Activated T-helper 17 cell treated with anti-CD3 and anti-CD28 coated beads, Interleukin-2, amount 50 U/mL, for 72 hours (primary cell): ENCODE results near the gene PLXNA2. TPM values are rescaled to one million over a fixed set of nuclear protein-coding genes. Genes with fewer than 3 reads are reported as not detected.

ENCODE experiments used
- ATAC-seq: fragments of 150-1000 bp; cut with Tn5 transposase; replicated peaks from 2 replicates; pipeline ENCODE4 v1.10.0; 2021; ENCODE audit warnings: mild to moderate bottlenecking, moderate library complexity
- H3K27ac Mint-ChIP-seq: one replicate; pipeline ENCODE4 v1.8.0; 2022; ENCODE audit warnings: mixed read lengths
- H3K27me3 Mint-ChIP-seq: one replicate; pipeline ENCODE4 v1.8.0; 2022; ENCODE audit warnings: mixed read lengths
- H3K36me3 Mint-ChIP-seq: one replicate; pipeline ENCODE4 v1.8.0; 2022; ENCODE audit warnings: low read depth, mild to moderate bottlenecking, mixed read lengths
- H3K4me1 Mint-ChIP-seq: one replicate; pipeline ENCODE4 v1.8.0; 2022; ENCODE audit warnings: mixed read lengths
- H3K4me3 Mint-ChIP-seq: one replicate; pipeline ENCODE4 v1.8.0; 2022; ENCODE audit warnings: mild to moderate bottlenecking, mixed read lengths
- H3K9me3 Mint-ChIP-seq: one replicate; pipeline ENCODE4 v1.8.0; 2022; ENCODE audit warnings: mixed read lengths
- total RNA-seq, 2 donors: library from RNA; stranded (reverse); gene quantifications; one replicate each; pipeline ENCODE4 v1.2.3, GENCODE V29; 2022

PLXNA2 gene
- total RNA-seq, 2 donors from 2014 or later, result 0.09 TPM; not detected in 1

GRCh38 chr1:208212893-208213292, 31.3 kb downstream of the PLXNA2 start:
- no peaks in the 10 kb centered on the region for H3K9me3 Mint-ChIP-seq
- ATAC-seq, result no peak
- peaks cover 5% of the 10 kb centered on the region for H3K27me3 Mint-ChIP-seq
- no peak overlapping the region for H3K4me3 Mint-ChIP-seq
- no peaks in the 10 kb centered on the region for H3K36me3 Mint-ChIP-seq
- H3K4me1 Mint-ChIP-seq, result no peaks in the 10 kb centered on the region
- H3K27ac Mint-ChIP-seq, result no peak overlapping the region

DNA sequence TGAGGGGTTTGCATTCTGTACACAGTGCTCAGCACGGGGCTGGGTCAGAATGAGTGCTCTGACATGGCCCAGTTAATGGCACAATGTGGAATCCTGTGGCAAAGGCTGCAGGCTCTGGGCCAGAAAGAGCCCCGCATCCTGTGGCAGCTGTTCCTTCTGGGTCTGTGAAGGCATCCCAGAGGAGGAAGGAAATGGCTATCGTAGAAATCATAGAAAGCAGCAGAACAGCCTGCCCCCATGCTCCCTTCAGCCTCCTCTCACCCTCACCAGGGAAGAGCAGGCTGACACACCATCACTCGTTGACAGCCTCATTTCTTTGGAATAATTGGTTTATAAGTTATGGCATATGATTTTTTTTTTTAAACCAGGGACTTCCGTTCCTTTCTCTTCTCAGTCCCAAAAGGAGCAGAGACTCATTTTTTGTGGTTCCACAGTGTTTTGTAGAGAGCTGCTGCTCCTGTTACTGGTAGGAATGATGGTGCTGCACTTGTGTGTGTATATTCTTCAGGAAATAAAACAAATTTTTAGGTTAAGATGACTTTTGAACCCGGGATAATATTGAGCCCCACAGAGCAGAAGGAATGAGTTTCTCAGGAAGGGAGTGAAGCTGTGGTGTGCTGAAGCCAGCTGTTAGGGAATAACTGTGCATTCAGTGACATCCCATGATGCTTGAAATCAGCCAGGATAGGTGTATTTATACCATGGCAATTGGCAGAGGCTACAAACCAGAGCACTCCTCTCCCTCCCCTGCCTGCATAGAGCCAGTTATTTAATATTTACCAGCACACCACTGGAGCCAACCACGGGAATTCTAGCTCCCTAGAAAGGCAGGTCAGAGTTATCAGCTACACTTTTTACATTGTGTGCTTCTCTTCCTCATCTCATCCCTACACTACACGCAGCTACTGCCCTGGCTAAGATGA, 32.0 kb downstream of the PLXNA2 start:
- Mint-ChIP-seq H3K4me1 (no peaks in the 10 kb centered on the region), H3K9me3 (no peaks in the 10 kb centered on the region), H3K36me3 (no peaks in the 10 kb centered on the region), H3K27me3 (peaks cover 9% of the 10 kb centered on the region), H3K4me3 (no peak overlapping the region), H3K27ac (no peak overlapping the region)
- ATAC-seq, result no peak

DNA sequence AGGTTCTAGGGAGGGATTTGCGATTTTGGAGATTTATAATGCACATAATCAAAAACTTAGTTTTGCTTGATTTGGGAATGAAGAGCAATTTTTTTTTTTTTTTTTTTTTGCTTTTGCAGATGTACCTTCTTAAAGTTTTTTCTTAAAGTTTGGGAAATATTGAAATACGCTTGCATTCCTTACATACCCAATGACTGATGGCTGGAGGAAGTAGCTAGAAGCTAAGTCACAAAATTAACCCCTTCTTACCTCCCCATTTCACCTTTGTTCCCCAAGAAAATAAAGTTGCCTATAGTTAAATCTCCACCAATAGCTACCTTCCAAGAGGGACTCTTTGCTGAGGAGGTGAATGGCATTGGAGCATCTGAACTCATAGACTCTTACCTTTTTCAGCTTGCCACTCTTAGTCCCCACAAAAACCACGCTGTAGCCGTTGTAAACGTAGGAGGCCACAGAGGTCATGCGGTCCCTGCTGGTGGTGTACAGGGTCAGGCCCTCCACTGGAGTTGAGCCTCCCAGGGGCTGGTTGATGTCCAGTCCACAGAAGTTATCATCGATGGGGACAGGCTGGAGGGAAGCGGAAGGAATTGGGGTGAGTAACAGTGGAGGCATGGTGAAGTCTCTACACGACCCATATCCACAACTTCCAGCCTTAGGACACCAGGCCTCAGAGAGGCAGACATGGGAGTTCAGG, 34.1 kb downstream of the PLXNA2 start:
- no peaks in the 10 kb centered on the region for H3K4me1 Mint-ChIP-seq
- no peaks in the 10 kb centered on the region for H3K9me3 Mint-ChIP-seq
- peaks cover 4% of the 10 kb centered on the region for H3K27me3 Mint-ChIP-seq
- no peaks in the 10 kb centered on the region for H3K36me3 Mint-ChIP-seq
- H3K4me3 Mint-ChIP-seq, result no peak overlapping the region
- no peak overlapping the region for H3K27ac Mint-ChIP-seq
- ATAC-seq, result no peak

GRCh38 chr1:208209286-208209685, 34.9 kb downstream of the PLXNA2 start:
- Mint-ChIP-seq H3K36me3 (no peaks in the 10 kb centered on the region), H3K27me3 (peaks cover 4% of the 10 kb centered on the region), H3K4me3 (no peak overlapping the region), H3K9me3 (no peaks in the 10 kb centered on the region), H3K27ac (no peak overlapping the region), H3K4me1 (no peaks in the 10 kb centered on the region)
- no peak for ATAC-seq

DNA sequence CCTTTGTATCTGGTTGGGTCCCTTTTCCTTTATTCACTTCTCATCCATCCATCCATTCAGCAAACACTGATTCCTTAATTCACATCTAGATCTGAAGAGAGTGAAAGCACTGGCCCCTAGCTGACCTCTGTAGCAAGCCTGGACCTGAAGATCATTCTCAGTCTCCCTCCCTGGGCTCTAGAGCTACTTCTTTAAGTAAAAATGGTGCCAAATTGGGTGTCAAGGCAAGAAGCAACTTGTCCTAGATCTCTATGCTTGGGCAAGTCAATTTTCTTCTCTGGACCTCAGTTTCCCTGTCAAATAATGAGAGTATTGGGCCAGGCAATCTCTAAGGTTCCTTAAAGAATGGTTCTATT, 36.1 kb downstream of the PLXNA2 start:
- Mint-ChIP-seq H3K4me1 (no peaks in the 10 kb centered on the region), H3K27ac (no peak overlapping the region), H3K36me3 (no peaks in the 10 kb centered on the region), H3K4me3 (no peak overlapping the region), H3K9me3 (no peaks in the 10 kb centered on the region), H3K27me3 (peaks cover 4% of the 10 kb centered on the region)
- ATAC-seq, result no peak

- H3K27ac Mint-ChIP-seq, result no peak overlapping the region
- H3K27me3 Mint-ChIP-seq, result peaks cover 4% of the 10 kb centered on the region
- H3K9me3 Mint-ChIP-seq, result no peaks in the 10 kb centered on the region
- H3K4me1 Mint-ChIP-seq, result no peaks in the 10 kb centered on the region
- H3K36me3 Mint-ChIP-seq, result no peaks in the 10 kb centered on the region
- ATAC-seq, result no peak
- H3K4me3 Mint-ChIP-seq, result no peak overlapping the region
Measured at GRCh38 chr1:208207388-208208131, 36.6 kb downstream of the PLXNA2 start.

GRCh38 chr1:208206092-208206698, 38.0 kb downstream of the PLXNA2 start:
- H3K9me3 Mint-ChIP-seq, result no peaks in the 10 kb centered on the region
- H3K4me3 Mint-ChIP-seq, result no peak overlapping the region
- H3K36me3 Mint-ChIP-seq, result no peaks in the 10 kb centered on the region
- H3K27ac Mint-ChIP-seq, result no peak overlapping the region
- H3K27me3 Mint-ChIP-seq, result peaks cover 4% of the 10 kb centered on the region
- no peak for ATAC-seq
- no peaks in the 10 kb centered on the region for H3K4me1 Mint-ChIP-seq

DNA sequence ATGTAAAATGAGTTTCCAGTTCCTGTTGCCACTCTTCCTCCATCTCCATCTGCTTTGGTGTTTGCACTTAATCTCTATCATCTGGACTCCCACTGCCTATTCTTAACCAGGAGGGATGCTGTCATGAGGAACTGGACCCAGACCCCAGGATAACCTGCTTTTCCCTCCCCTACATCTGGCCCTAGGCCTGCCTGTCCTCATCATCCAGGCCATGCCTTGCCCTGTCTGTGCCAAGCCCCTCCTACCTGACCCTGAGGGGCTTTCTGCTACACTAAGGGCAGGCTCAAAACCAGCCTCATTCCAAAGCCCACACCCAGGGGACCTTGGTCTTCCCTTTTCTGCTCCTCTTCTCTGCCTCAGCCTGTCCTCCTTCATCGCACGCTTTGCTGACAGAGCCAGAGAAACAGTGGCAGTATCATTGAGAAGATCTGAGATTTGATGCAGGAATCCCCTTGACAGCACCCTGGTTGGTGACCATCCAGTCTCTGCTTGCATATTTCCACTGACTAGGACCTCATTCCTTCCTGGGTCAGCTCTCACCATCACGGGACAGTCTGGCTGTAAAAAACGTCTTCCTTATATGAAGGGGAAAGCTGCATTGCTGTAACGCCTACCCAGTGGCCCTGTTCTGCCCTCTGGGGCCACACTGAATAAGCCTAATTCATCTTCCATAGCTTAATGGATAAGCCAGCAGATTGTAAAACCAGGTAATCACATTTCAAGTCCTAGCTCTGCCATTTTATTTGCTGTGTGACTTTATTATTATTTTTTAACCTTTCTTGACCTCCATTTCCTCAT, 38.8 kb downstream of the PLXNA2 start:
- no peaks in the 10 kb centered on the region for H3K9me3 Mint-ChIP-seq
- no peaks in the 10 kb centered on the region for H3K36me3 Mint-ChIP-seq
- H3K4me3 Mint-ChIP-seq, result no peak overlapping the region
- no peak overlapping the region for H3K27ac Mint-ChIP-seq
- H3K27me3 Mint-ChIP-seq, result peaks cover 4% of the 10 kb centered on the region
- no peaks in the 10 kb centered on the region for H3K4me1 Mint-ChIP-seq
- ATAC-seq, result no peak

- no peak overlapping the region for H3K4me3 Mint-ChIP-seq
- H3K4me1 Mint-ChIP-seq, result no peaks in the 10 kb centered on the region
- no peaks in the 10 kb centered on the region for H3K9me3 Mint-ChIP-seq
- H3K27ac Mint-ChIP-seq, result no peak overlapping the region
- no peak for ATAC-seq
- H3K27me3 Mint-ChIP-seq, result peaks cover 4% of the 10 kb centered on the region
- no peaks in the 10 kb centered on the region for H3K36me3 Mint-ChIP-seq
Measured at GRCh38 chr1:208204779-208205178, 39.4 kb downstream of the PLXNA2 start.

GRCh38 chr1:208203848-208204609, 40.2 kb downstream of the PLXNA2 start:
- H3K4me1 Mint-ChIP-seq, result no peaks in the 10 kb centered on the region
- ATAC-seq, result no peak
- H3K9me3 Mint-ChIP-seq, result no peaks in the 10 kb centered on the region
- no peak overlapping the region for H3K27ac Mint-ChIP-seq
- peaks cover 4% of the 10 kb centered on the region for H3K27me3 Mint-ChIP-seq
- H3K4me3 Mint-ChIP-seq, result no peak overlapping the region
- H3K36me3 Mint-ChIP-seq, result no peaks in the 10 kb centered on the region

- Mint-ChIP-seq H3K36me3 (no peaks in the 10 kb centered on the region), H3K27ac (no peak overlapping the region)
Measured at GRCh38 chr1:208203127-208203847, 40.9 kb downstream of the PLXNA2 start.

GRCh38 chr1:208202333-208202995, 41.7 kb downstream of the PLXNA2 start:
- Mint-ChIP-seq H3K4me3 (no peak overlapping the region), H3K27me3 (peaks cover 1% of the 10 kb centered on the region), H3K36me3 (no peaks in the 10 kb centered on the region), H3K9me3 (no peaks in the 10 kb centered on the region), H3K27ac (no peak overlapping the region), H3K4me1 (no peaks in the 10 kb centered on the region)
- no peak for ATAC-seq

More at GRCh38 chr1:208203127-208203847, 40.9 kb downstream of the PLXNA2 start:
- Mint-ChIP-seq H3K27me3 (peaks cover 4% of the 10 kb centered on the region), H3K9me3 (no peaks in the 10 kb centered on the region), H3K4me3 (no peak overlapping the region), H3K4me1 (no peaks in the 10 kb centered on the region)
- no peak for ATAC-seq
